Measurements from ENCODE around the gene CLDN8.

GRCh38 chr21:30233228-30234020, 17.5 kb upstream of the CLDN8 start:
- no peak for TF ChIP-seq POLR2A (IDR thresholded peaks at IDR 0.05)
- TF ChIP-seq CTCF (IDR thresholded peaks at IDR 0.05): no peak

All from heart left ventricle (tissue), 13 donors.